Lower leg skin (tissue), 3 donors: ENCODE measurements around the gene IL10.

Experiments
- POLR2A ChIP-seq, 2 donors: fragments of 450-650 bp; IDR thresholded peaks; one replicate each; pipeline ENCODE4 v1.6.1; 2016 to 2017; ENCODE audit warnings: antibody characterized with exemption in 2 of 2, mild to moderate bottlenecking in 1 of 2, moderate library complexity in 1 of 2
- TF ChIP-seq, protein P1 (sequence below), 3 donors: fragments of 450-650 bp; IDR thresholded peaks; one replicate each; pipeline ENCODE4 v1.5.1; 2016; ENCODE audit warnings: antibody characterized with exemption in 3 of 3, mild to moderate bottlenecking in 3 of 3, moderate library complexity in 2 of 3

DNA sequence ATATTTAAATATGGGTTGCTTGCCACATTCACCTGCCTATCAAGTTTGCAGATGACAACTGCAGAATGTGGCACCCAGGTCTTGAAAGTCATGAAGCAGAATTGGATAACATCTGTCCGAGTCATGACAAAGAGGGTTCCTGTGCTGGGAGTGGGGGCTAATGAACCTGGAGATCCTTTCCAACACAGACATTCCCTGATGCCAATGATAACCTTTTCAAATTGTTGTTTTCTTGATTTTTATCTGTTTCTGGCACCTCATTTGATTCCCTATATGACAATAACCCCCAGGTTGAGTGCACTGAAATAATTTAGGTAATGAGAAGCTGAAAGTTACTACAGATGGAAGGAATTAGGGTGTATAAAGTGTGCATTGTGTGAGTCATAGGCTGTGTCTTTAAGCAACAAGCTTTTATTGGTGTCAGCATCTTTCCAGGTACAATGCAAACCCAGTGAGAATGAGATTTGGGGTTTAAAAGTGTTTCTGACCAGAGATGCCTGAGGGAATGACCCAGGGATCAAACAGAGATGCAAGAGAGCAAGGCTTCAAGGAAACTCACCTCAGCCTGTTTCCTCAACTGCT, 32.0 kb upstream of the IL10 start:
- TF ChIP-seq, protein P1, sequence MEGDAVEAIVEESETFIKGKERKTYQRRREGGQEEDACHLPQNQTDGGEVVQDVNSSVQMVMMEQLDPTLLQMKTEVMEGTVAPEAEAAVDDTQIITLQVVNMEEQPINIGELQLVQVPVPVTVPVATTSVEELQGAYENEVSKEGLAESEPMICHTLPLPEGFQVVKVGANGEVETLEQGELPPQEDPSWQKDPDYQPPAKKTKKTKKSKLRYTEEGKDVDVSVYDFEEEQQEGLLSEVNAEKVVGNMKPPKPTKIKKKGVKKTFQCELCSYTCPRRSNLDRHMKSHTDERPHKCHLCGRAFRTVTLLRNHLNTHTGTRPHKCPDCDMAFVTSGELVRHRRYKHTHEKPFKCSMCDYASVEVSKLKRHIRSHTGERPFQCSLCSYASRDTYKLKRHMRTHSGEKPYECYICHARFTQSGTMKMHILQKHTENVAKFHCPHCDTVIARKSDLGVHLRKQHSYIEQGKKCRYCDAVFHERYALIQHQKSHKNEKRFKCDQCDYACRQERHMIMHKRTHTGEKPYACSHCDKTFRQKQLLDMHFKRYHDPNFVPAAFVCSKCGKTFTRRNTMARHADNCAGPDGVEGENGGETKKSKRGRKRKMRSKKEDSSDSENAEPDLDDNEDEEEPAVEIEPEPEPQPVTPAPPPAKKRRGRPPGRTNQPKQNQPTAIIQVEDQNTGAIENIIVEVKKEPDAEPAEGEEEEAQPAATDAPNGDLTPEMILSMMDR (IDR thresholded peaks at IDR 0.05): no peak
- no peak for TF ChIP-seq POLR2A (IDR thresholded peaks at IDR 0.05)
